HEK293 (cell line): Measurements from ENCODE around the gene SLC25A19.
"Not testable (repeated sequence)": the region's sequence is repeated elsewhere in the genome, so short reads cannot be mapped to it uniquely, and the experiment has no call there.

Experiments used
- KLF7 ChIP-seq: fragments of 450-650 bp; formaldehyde crosslinking; IDR thresholded peaks from 2 replicates; pipeline ENCODE4 v1.5.1; 2016; ENCODE audit warnings: missing biosample characterization, missing genetic modification characterization, borderline replicate concordance
- KLF9 ChIP-seq: fragments of 450-650 bp; formaldehyde crosslinking; IDR thresholded peaks from 2 replicates; pipeline ENCODE4 v1.5.1; 2016; ENCODE audit warnings: missing biosample characterization, missing genetic modification characterization, low read depth
- ZBTB7A ChIP-seq: fragments of 450-650 bp; formaldehyde crosslinking; IDR thresholded peaks from 2 replicates; pipeline ENCODE4 v1.5.1; 2016; ENCODE audit warnings: low read depth, missing biosample characterization, missing genetic modification characterization
- ZFP3 ChIP-seq: fragments of 450-650 bp; formaldehyde crosslinking; IDR thresholded peaks from 2 replicates; pipeline ENCODE4 v1.5.1; 2016; ENCODE audit warnings: low read depth, missing biosample characterization, missing genetic modification characterization
- ZNF132 ChIP-seq: fragments of 450-650 bp; formaldehyde crosslinking; IDR thresholded peaks from 2 replicates; pipeline ENCODE4 v1.5.1; 2017; ENCODE audit warnings: missing biosample characterization, missing genetic modification characterization, borderline replicate concordance
- ZNF2 ChIP-seq: fragments of 450-650 bp; formaldehyde crosslinking; IDR thresholded peaks from 2 replicates; pipeline ENCODE4 v1.5.1; 2016; ENCODE audit warnings: missing biosample characterization, missing genetic modification characterization
- ZNF23 ChIP-seq: fragments of 450-650 bp; formaldehyde crosslinking; IDR thresholded peaks from 2 replicates; pipeline ENCODE4 v1.5.1; 2016; ENCODE audit warnings: missing biosample characterization, missing genetic modification characterization, borderline replicate concordance
- ZNF501 ChIP-seq: fragments of 450-650 bp; formaldehyde crosslinking; IDR thresholded peaks from 2 replicates; pipeline ENCODE4 v1.5.1; 2016; ENCODE audit warnings: missing biosample characterization, missing genetic modification characterization
- ZNF555 ChIP-seq: fragments of 450-650 bp; formaldehyde crosslinking; conservative IDR thresholded peaks from 2 replicates; pipeline ENCODE4 v1.5.1; 2017; ENCODE audit warnings: missing biosample characterization, mild to moderate bottlenecking, missing genetic modification characterization, inconsistent platforms
- ZSCAN5A ChIP-seq: fragments of 450-650 bp; formaldehyde crosslinking; IDR thresholded peaks from 2 replicates; pipeline ENCODE4 v1.5.1; 2016; ENCODE audit warnings: missing biosample characterization, missing genetic modification characterization
- TF ChIP-seq, protein P1 (sequence below): fragments of 450-650 bp; formaldehyde crosslinking; IDR thresholded peaks from 2 replicates; pipeline ENCODE4 v1.5.1; 2016; ENCODE audit warnings: missing biosample characterization, missing genetic modification characterization
- TF ChIP-seq, protein P2 (sequence below): fragments of 450-650 bp; IDR thresholded peaks from 2 replicates; pipeline ENCODE4 v1.5.1; 2018; ENCODE audit warnings: missing biosample characterization, missing genetic modification characterization

DNA sequence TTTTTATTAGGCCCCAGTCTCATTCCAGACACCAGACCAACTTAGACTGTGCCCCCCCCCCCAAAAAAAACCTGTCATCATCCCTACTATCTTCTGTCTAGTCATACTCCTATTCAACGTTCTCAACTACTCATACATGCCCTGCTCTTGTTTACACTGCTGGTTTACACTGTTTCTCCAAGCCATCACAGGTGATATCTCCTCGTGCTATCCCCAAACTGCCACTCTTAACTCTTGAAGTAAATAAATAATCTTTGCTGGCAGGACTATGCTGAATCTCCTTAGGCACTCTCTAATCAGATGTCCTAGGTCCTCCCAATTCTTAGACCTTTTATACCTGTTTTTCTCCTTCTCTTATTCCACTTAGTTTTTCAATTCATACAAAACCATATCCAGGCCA is 32.0 kb downstream of the SLC25A19 start:
- TF ChIP-seq ZNF501; ZSCAN5A (tag by site-specific recombination); ZBTB7A (tag by site-specific recombination); ZNF132 (tag by site-specific recombination); ZFP3; KLF9 (tag by site-specific recombination); ZNF2 (tag by site-specific recombination); ZNF23 (tag by site-specific recombination); KLF7 (tag by site-specific recombination); ZNF555: not testable (repeated sequence)
- TF ChIP-seq, protein P1, sequence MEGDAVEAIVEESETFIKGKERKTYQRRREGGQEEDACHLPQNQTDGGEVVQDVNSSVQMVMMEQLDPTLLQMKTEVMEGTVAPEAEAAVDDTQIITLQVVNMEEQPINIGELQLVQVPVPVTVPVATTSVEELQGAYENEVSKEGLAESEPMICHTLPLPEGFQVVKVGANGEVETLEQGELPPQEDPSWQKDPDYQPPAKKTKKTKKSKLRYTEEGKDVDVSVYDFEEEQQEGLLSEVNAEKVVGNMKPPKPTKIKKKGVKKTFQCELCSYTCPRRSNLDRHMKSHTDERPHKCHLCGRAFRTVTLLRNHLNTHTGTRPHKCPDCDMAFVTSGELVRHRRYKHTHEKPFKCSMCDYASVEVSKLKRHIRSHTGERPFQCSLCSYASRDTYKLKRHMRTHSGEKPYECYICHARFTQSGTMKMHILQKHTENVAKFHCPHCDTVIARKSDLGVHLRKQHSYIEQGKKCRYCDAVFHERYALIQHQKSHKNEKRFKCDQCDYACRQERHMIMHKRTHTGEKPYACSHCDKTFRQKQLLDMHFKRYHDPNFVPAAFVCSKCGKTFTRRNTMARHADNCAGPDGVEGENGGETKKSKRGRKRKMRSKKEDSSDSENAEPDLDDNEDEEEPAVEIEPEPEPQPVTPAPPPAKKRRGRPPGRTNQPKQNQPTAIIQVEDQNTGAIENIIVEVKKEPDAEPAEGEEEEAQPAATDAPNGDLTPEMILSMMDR: not testable (repeated sequence)
- TF ChIP-seq, protein P2, sequence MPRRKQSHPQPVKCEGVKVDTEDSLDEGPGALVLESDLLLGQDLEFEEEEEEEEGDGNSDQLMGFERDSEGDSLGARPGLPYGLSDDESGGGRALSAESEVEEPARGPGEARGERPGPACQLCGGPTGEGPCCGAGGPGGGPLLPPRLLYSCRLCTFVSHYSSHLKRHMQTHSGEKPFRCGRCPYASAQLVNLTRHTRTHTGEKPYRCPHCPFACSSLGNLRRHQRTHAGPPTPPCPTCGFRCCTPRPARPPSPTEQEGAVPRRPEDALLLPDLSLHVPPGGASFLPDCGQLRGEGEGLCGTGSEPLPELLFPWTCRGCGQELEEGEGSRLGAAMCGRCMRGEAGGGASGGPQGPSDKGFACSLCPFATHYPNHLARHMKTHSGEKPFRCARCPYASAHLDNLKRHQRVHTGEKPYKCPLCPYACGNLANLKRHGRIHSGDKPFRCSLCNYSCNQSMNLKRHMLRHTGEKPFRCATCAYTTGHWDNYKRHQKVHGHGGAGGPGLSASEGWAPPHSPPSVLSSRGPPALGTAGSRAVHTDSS (tag by site-specific recombination): not testable (repeated sequence)
